HS-5 (cell line): ENCODE measurements around the gene USP17L5.
"Not testable (repeated sequence)": the region's sequence is repeated elsewhere in the genome, so short reads cannot be mapped to it uniquely, and the experiment has no call there.

Experiments
- DNase-seq: peaks from one replicate; pipeline ENCODE4 v3.0.0-alpha.2; 2012; ENCODE audit warnings: low read depth

Gene USP17L5

GRCh38 chr4:9339103-9339502, at the start of gene USP17L5:
Gene USP17L5 (plus strand): TSS chr4:9339403. CDS start chr4:9339403, 0 bp downstream.
- DNase-seq: not testable (repeated sequence)

GRCh38 chr4:9324191-9324590, 15.0 kb upstream of the USP17L5 start:
- not testable (repeated sequence) for DNase-seq

- not testable (repeated sequence) for DNase-seq
Observed at GRCh38 chr4:9324865-9325264, 14.3 kb upstream of the USP17L5 start, which contains the start of gene USP17L24. Gene USP17L24 (plus strand): TSS chr4:9325165. CDS start chr4:9325165, 0 bp downstream.

- DNase-seq: not testable (repeated sequence)
Observed at GRCh38 chr4:9329611-9330010, 9.6 kb upstream of the USP17L5 start, which contains the start of gene USP17L25. Gene USP17L25 (plus strand): TSS chr4:9329911. CDS start chr4:9329911, 0 bp downstream.

- DNase-seq: not testable (repeated sequence)
Observed at GRCh38 chr4:9334358-9334757, 4.8 kb upstream of the USP17L5 start, which contains the start of gene USP17L26. Gene USP17L26 (plus strand): TSS chr4:9334658. CDS start chr4:9334658, 0 bp downstream.

- not testable (repeated sequence) for DNase-seq
Observed at GRCh38 chr4:9343848-9344247, 4.6 kb downstream of the USP17L5 start, which contains the start of gene USP17L27. Gene USP17L27 (plus strand): TSS chr4:9344148. CDS start chr4:9344148, 0 bp downstream.

GRCh38 chr4:9348593-9348992, 9.4 kb downstream of the USP17L5 start, which contains the start of gene USP17L28:
Gene USP17L28 (plus strand): TSS chr4:9348893. CDS start chr4:9348893, 0 bp downstream.
- DNase-seq: not testable (repeated sequence)

GRCh38 chr4:9350866-9351265, 11.7 kb downstream of the USP17L5 start:
- DNase-seq: not testable (repeated sequence)

GRCh38 chr4:9353338-9353737, 14.1 kb downstream of the USP17L5 start, which contains the start of gene USP17L29:
Gene USP17L29 (plus strand): TSS chr4:9353638. CDS start chr4:9353638, 0 bp downstream.
- DNase-seq: not testable (repeated sequence)

- DNase-seq: not testable (repeated sequence)
Observed at GRCh38 chr4:9362829-9363228, 23.6 kb downstream of the USP17L5 start, which contains the start of gene USP17L30. Gene USP17L30 (plus strand): TSS chr4:9363129. CDS start chr4:9363129, 0 bp downstream.

- not testable (repeated sequence) for DNase-seq
Observed at GRCh38 chr4:9379881-9380280, 40.7 kb downstream of the USP17L5 start.

GRCh38 chr4:9381012-9381534, 41.9 kb downstream of the USP17L5 start:
- DNase-seq: not testable (repeated sequence)

GRCh38 chr4:9384126-9384525, 44.9 kb downstream of the USP17L5 start:
- DNase-seq: no peak

GRCh38 chr4:9389001-9389400, 49.8 kb downstream of the USP17L5 start:
- not testable (repeated sequence) for DNase-seq
